BLaER1 treated with 17β-estradiol and CSF1 and Interleukin-3, amounts not matched to agents 10 nM and 100 nM (cell line): ENCODE measurements around the gene USP34.

Experiments used
- H3K27ac ChIP-seq, 11 experiments: shearing (Covaris generic); formaldehyde crosslinking; 2 replicates each; pipeline ENCODE4 v1.8.1; 2022
- H3K27me3 ChIP-seq, 11 experiments: shearing (Covaris generic); formaldehyde crosslinking; 2 replicates each; pipeline ENCODE4 v1.8.1; 2022
- H3K36me3 ChIP-seq, 11 experiments: shearing (Covaris generic); formaldehyde crosslinking; 2 replicates each; pipeline ENCODE4 v1.8.1; 2022
- H3K4me1 ChIP-seq, 10 experiments: shearing (Covaris generic); formaldehyde crosslinking; 2 replicates each; pipeline ENCODE4 v1.8.1; 2022
- H3K4me2 ChIP-seq, 11 experiments: shearing (Covaris generic); formaldehyde crosslinking; 2 replicates each; pipeline ENCODE4 v1.8.1; 2022
- H3K4me3 ChIP-seq, 10 experiments: shearing (Covaris generic); formaldehyde crosslinking; 2 replicates each; pipeline ENCODE4 v1.8.1; 2022
- H3K9ac ChIP-seq, 11 experiments: shearing (Covaris generic); formaldehyde crosslinking; 2 replicates each; pipeline ENCODE4 v1.8.1; 2022
- H3K9me3 ChIP-seq, 11 experiments: shearing (Covaris generic); formaldehyde crosslinking; replicated peaks in 1 of 11; 2 replicates each; pipeline ENCODE4 v1.8.1; 2022
- H4K20me1 ChIP-seq, 11 experiments: shearing (Covaris generic); formaldehyde crosslinking; 2 replicates each; pipeline ENCODE4 v1.8.1; 2022
- Cebpa-rat ChIP-seq, 11 experiments: shearing (Covaris generic); IDR thresholded peaks; 2 replicates each; pipeline ENCODE4 v1.8.1; 2022

USP34 gene

GRCh38 chr2:61185231-61185728 lies 285.6 kb downstream of the USP34 start:
- H3K36me3 ChIP-seq, result peaks cover 83 to 99% (median 94%) of the 10 kb centered on the region in 11 experiments
- no peak overlapping the region for H3K4me2 ChIP-seq
- H3K4me3 ChIP-seq, result no peak overlapping the region
- H3K9me3 ChIP-seq, result no peaks in the 10 kb centered on the region; a peak in 1 of 22 replicates
- H3K9ac ChIP-seq, result no peak overlapping the region
- H3K4me1 ChIP-seq, result peaks cover 25% of the 10 kb centered on the region in 10 experiments
- H4K20me1 ChIP-seq, result peaks cover 0 to 64% (median 48%) of the 10 kb centered on the region in 11 experiments; a peak in 18 of 22 replicates
- H3K27me3 ChIP-seq, result no peaks in the 10 kb centered on the region
- no peak for TF ChIP-seq Cebpa-rat (IDR thresholded peaks at IDR 0.05)
- no peak overlapping the region for H3K27ac ChIP-seq

GRCh38 chr2:61184263-61184662 lies 286.6 kb downstream of the USP34 start:
- Histone ChIP-seq H3K27me3 (no peaks in the 10 kb centered on the region), H3K36me3 (peaks cover 73 to 97% (median 85%) of the 10 kb centered on the region in 11 experiments), H3K9me3 (no peaks in the 10 kb centered on the region; a peak in 1 of 22 replicates), H3K9ac (no peak overlapping the region), H3K4me3 (no peak overlapping the region), H3K4me2 (no peak overlapping the region), H3K4me1 (peaks cover 35% of the 10 kb centered on the region in 10 experiments), H4K20me1 (peaks cover 2 to 74% (median 58%) of the 10 kb centered on the region in 11 experiments; a peak in 18 of 22 replicates), H3K27ac (no peak overlapping the region)
- TF ChIP-seq Cebpa-rat (IDR thresholded peaks at IDR 0.05), result no peak

GRCh38 chr2:61183795-61184194 lies 287.1 kb downstream of the USP34 start:
- H3K27ac ChIP-seq, result no peak overlapping the region
- no peaks in the 10 kb centered on the region for H3K27me3 ChIP-seq
- H4K20me1 ChIP-seq, result peaks cover 3 to 73% (median 56%) of the 10 kb centered on the region in 11 experiments; a peak in 18 of 22 replicates
- no peaks in the 10 kb centered on the region; a peak in 1 of 22 replicates for H3K9me3 ChIP-seq
- no peak overlapping the region for H3K4me2 ChIP-seq
- H3K9ac ChIP-seq, result no peak overlapping the region
- TF ChIP-seq Cebpa-rat (IDR thresholded peaks at IDR 0.05), result no peak
- H3K4me1 ChIP-seq, result peaks cover 40% of the 10 kb centered on the region in 10 experiments
- peaks cover 68 to 92% (median 81%) of the 10 kb centered on the region in 11 experiments for H3K36me3 ChIP-seq
- H3K4me3 ChIP-seq, result no peak overlapping the region

- Histone ChIP-seq H3K4me2 (peak overlapping the region; percentile 94 to 99 (median 97)), H3K9ac (peak overlapping the region; percentile 82 to 98 (median 96)), H4K20me1 (peaks cover 3 to 65% (median 47%) of the 10 kb centered on the region in 11 experiments; a peak in 17 of 22 replicates), H3K36me3 (peaks cover 50 to 74% (median 63%) of the 10 kb centered on the region in 11 experiments), H3K27me3 (no peaks in the 10 kb centered on the region), H3K9me3 (no peaks in the 10 kb centered on the region; a peak in 1 of 22 replicates), H3K4me1 (peaks cover 48 to 51% (median 50%) of the 10 kb centered on the region in 10 experiments), H3K27ac (peak overlapping the region in 10 of 11 experiments; percentile 14 to 98 (median 97); a peak in 17 of 22 replicates), H3K4me3 (peak overlapping the region; percentile 36 to 77 (median 72); a peak in 18 of 20 replicates)
- TF ChIP-seq Cebpa-rat (IDR thresholded peaks at IDR 0.05), result no peak
These were observed 288.9 kb downstream of the USP34 start for GRCh38 chr2:61182059-61182383.

- H3K9ac ChIP-seq, result peak overlapping the region; percentile 82 to 98 (median 96)
- H4K20me1 ChIP-seq, result peaks cover 3 to 65% (median 47%) of the 10 kb centered on the region in 11 experiments; a peak in 17 of 22 replicates
- peaks cover 45 to 69% (median 58%) of the 10 kb centered on the region in 11 experiments for H3K36me3 ChIP-seq
- no peaks in the 10 kb centered on the region for H3K27me3 ChIP-seq
- peak overlapping the region; percentile 94 to 99 (median 97) for H3K4me2 ChIP-seq
- H3K27ac ChIP-seq, result peak overlapping the region; percentile 21 to 98 (median 97); a peak in 20 of 22 replicates
- peak in 1 of 11 experiments; percentile 63; a peak in 1 of 22 replicates for TF ChIP-seq Cebpa-rat (IDR thresholded peaks at IDR 0.05)
- peak overlapping the region; percentile 36 to 77 (median 72); a peak in 19 of 20 replicates for H3K4me3 ChIP-seq
- peaks cover 49 to 53% (median 52%) of the 10 kb centered on the region in 10 experiments for H3K4me1 ChIP-seq
- no peaks in the 10 kb centered on the region; a peak in 1 of 22 replicates for H3K9me3 ChIP-seq
These were observed 289.4 kb downstream of the USP34 start for GRCh38 chr2:61181382-61182058.

- Histone ChIP-seq H3K4me3 (peak overlapping the region; percentile 36 to 77 (median 72)), H3K4me2 (peak overlapping the region; percentile 94 to 99 (median 97)), H3K27ac (peak overlapping the region in 10 of 11 experiments; percentile 28 to 98 (median 97); a peak in 20 of 22 replicates), H3K4me1 (peaks cover 55 to 59% (median 57%) of the 10 kb centered on the region in 10 experiments), H4K20me1 (peaks cover 3 to 65% (median 47%) of the 10 kb centered on the region in 11 experiments; a peak in 17 of 22 replicates), H3K9me3 (no peaks in the 10 kb centered on the region; a peak in 1 of 22 replicates), H3K27me3 (no peaks in the 10 kb centered on the region), H3K36me3 (peaks cover 37 to 61% (median 49%) of the 10 kb centered on the region in 11 experiments), H3K9ac (peak overlapping the region; percentile 82 to 98 (median 96))
- no peak for TF ChIP-seq Cebpa-rat (IDR thresholded peaks at IDR 0.05)
These were observed 290.2 kb downstream of the USP34 start for GRCh38 chr2:61180686-61181085.

- no peaks in the 10 kb centered on the region; a peak in 1 of 22 replicates for H3K9me3 ChIP-seq
- peaks cover 55 to 59% (median 57%) of the 10 kb centered on the region in 10 experiments for H3K4me1 ChIP-seq
- H3K27ac ChIP-seq, result peak overlapping the region in 10 of 11 experiments; percentile 4 to 98 (median 97); a peak in 19 of 22 replicates
- H3K4me3 ChIP-seq, result peak overlapping the region; percentile 63 to 77 (median 72); a peak in 19 of 20 replicates
- peak overlapping the region; percentile 94 to 98 (median 98) for H3K9ac ChIP-seq
- H3K36me3 ChIP-seq, result peaks cover 30 to 54% (median 42%) of the 10 kb centered on the region in 11 experiments
- TF ChIP-seq Cebpa-rat (IDR thresholded peaks at IDR 0.05), result no peak
- H3K4me2 ChIP-seq, result peak overlapping the region; percentile 94 to 99 (median 97)
- H3K27me3 ChIP-seq, result no peaks in the 10 kb centered on the region
- peaks cover 3 to 59% (median 40%) of the 10 kb centered on the region in 11 experiments; a peak in 17 of 22 replicates for H4K20me1 ChIP-seq
These were observed 290.9 kb downstream of the USP34 start for GRCh38 chr2:61179701-61180639.
